CD4-positive, alpha-beta T cell (primary cell): ENCODE results near the gene HBG2. TPM values are rescaled to one million over a fixed set of nuclear protein-coding genes. Genes with fewer than 3 reads are reported as not detected.

Experiments
- ATAC-seq: fragments of 200-7000 bp; cut with Tn5 transposase; one replicate; pipeline ENCODE4 v1.10.0; 2022; ENCODE audit warnings: mild to moderate bottlenecking; ENCODE audit not compliant: poor library complexity
- CTCF ChIA-PET: fragments of 350-600 bp; sonication (Branson Sonifier 250); formaldehyde crosslinking; loops from one replicate; lab custom pipeline; 2021; ENCODE audit warnings: antibody characterized with exemption, inconsistent platforms; lab: Charles Lee
- POLR2A ChIA-PET: fragments of 350-600 bp; sonication (Branson Sonifier 250); formaldehyde crosslinking; loops from one replicate; lab custom pipeline; 2021; ENCODE audit warnings: antibody characterized with exemption, inconsistent platforms; lab: Charles Lee
- DNase-seq, 14 experiments: peaks; one replicate each; pipeline ENCODE4 v3.0.0-alpha.2; 2013 to 2020; ENCODE audit warnings: mixed read lengths in 2 of 14
- H3K27ac ChIP-seq, 2 donors: one replicate each; pipeline versions ENCODE4 v1.5.1 to v1.7.0; 2013; ENCODE audit warnings: low read length in 2 of 2, low read depth in 1 of 2, mild to moderate bottlenecking in 1 of 2
- H3K27me3 ChIP-seq, 2 experiments: 1 replicate in 1 of 2; 2 replicates in 1 of 2; pipeline versions ENCODE4 v1.6.1 to v1.7.0; 2013; ENCODE audit warnings: low read length in 2 of 2, control low read depth in 1 of 2, mild to moderate bottlenecking in 1 of 2, moderate library complexity in 1 of 2; ENCODE audit not compliant: insufficient read depth in 2 of 2, control insufficient read depth in 1 of 2
- H3K36me3 ChIP-seq: one replicate; pipeline ENCODE4 v1.6.1; 2013; ENCODE audit warnings: low read length, control low read depth; ENCODE audit not compliant: insufficient read depth
- H3K4me1 ChIP-seq: one replicate; pipeline ENCODE4 v1.6.1; 2013; ENCODE audit warnings: low read length, control low read depth; ENCODE audit not compliant: insufficient read depth
- H3K4me3 ChIP-seq: one replicate; pipeline ENCODE4 v1.5.1; 2013; ENCODE audit warnings: mild to moderate bottlenecking, low read length, moderate library complexity
- H3K9me3 ChIP-seq, 2 experiments: 1 replicate in 1 of 2; 2 replicates in 1 of 2; pipeline versions ENCODE4 v1.6.1 to v1.7.0; 2013; ENCODE audit warnings: low read length in 2 of 2, mild to moderate bottlenecking in 2 of 2, control low read depth in 1 of 2, moderate library complexity in 1 of 2; ENCODE audit not compliant: control insufficient read depth in 1 of 2, insufficient read depth in 1 of 2
- H3K27ac Mint-ChIP-seq: one replicate; pipeline ENCODE4 v1.8.0; 2020; ENCODE audit warnings: mixed read lengths
- H3K27me3 Mint-ChIP-seq: one replicate; pipeline ENCODE4 v1.8.0; 2021; ENCODE audit warnings: mixed read lengths
- H3K36me3 Mint-ChIP-seq: one replicate; pipeline ENCODE4 v1.8.0; 2021; ENCODE audit warnings: low read depth, mixed read lengths
- H3K4me1 Mint-ChIP-seq: one replicate; pipeline ENCODE4 v1.8.0; 2021; ENCODE audit warnings: low read depth, mixed read lengths
- H3K4me3 Mint-ChIP-seq: one replicate; pipeline ENCODE4 v1.8.0; 2020; ENCODE audit warnings: mild to moderate bottlenecking, mixed read lengths
- H3K9me3 Mint-ChIP-seq: one replicate; pipeline ENCODE4 v1.8.0; 2020; ENCODE audit warnings: mixed read lengths
- CTCF ChIP-seq: fragments of 200-600 bp; IDR thresholded peaks from one replicate; pipeline ENCODE4 v1.8.0; 2022; ENCODE audit warnings: antibody characterized with exemption, mild to moderate bottlenecking
- intact Hi-C, 2 experiments: fragments of 100-400 bp; cut with DNase I in 1 of 2; cut with micrococcal nuclease in 1 of 2; formaldehyde crosslinking; loops; one replicate each; pipeline versions ENCODE4 v1.15.1 to v1.9.0; 2023 to 2025; cut with DNase I, micrococcal nuclease
- total RNA-seq, 174 experiments: library from RNA in 2 of 174; stranded (reverse) in 2 of 174; gene quantifications; one replicate each; pipeline ENCODE4 v1.2.3 and lab custom pipeline; 2021 to 2026

HBG2 gene
- total RNA-seq, 2 experiments from 2014 or later: not detected

- CTCF ChIA-PET: no interaction called here
- ATAC-seq (no peak), DNase-seq (no peak)
- Mint-ChIP-seq H3K36me3 (no peaks in the 10 kb centered on the region), H3K27me3 (no peaks in the 10 kb centered on the region), H3K9me3 (no peaks in the 10 kb centered on the region), H3K4me3 (no peak overlapping the region), H3K27ac (no peak overlapping the region), H3K4me1 (no peaks in the 10 kb centered on the region)
- intact Hi-C loops: no loop called here
- H3K4me1 ChIP-seq: no peaks in the 10 kb centered on the region
- H3K4me3 ChIP-seq: no peak overlapping the region
- no peaks in the 10 kb centered on the region for H3K27me3 ChIP-seq
- POLR2A ChIA-PET: interaction anchor here (0.6 kb wide), 1 partner anchor 296 kb away, joined by 3 read pairs; no protein-coding TSS in a partner anchor
- no peak overlapping the region for H3K27ac ChIP-seq
- H3K9me3 ChIP-seq: no peaks in the 10 kb centered on the region
- TF ChIP-seq CTCF: no peak
- H3K36me3 ChIP-seq: no peaks in the 10 kb centered on the region
Observed at GRCh38 chr11:5281596-5281995, 27.0 kb upstream of the HBG2 start.

GRCh38 chr11:5280582-5281102 lies 26.1 kb upstream of the HBG2 start:
- Mint-ChIP-seq H3K4me1 (no peaks in the 10 kb centered on the region), H3K36me3 (no peaks in the 10 kb centered on the region), H3K4me3 (no peak overlapping the region), H3K27me3 (no peaks in the 10 kb centered on the region), H3K27ac (no peak overlapping the region), H3K9me3 (no peaks in the 10 kb centered on the region)
- CTCF ChIA-PET: no interaction called here
- POLR2A ChIA-PET: no interaction called here
- intact Hi-C loops: no loop called here
- ATAC-seq (no peak), DNase-seq (peak in 3 of 14 experiments; percentile 2 to 40 (median 31))
- TF ChIP-seq CTCF: no peak
- Histone ChIP-seq H3K27ac (no peak overlapping the region), H3K4me3 (no peak overlapping the region), H3K27me3 (no peaks in the 10 kb centered on the region), H3K4me1 (no peaks in the 10 kb centered on the region), H3K36me3 (no peaks in the 10 kb centered on the region), H3K9me3 (no peaks in the 10 kb centered on the region)

GRCh38 chr11:5279471-5280090 lies 25.0 kb upstream of the HBG2 start:
- Mint-ChIP-seq H3K27me3 (no peaks in the 10 kb centered on the region), H3K9me3 (no peaks in the 10 kb centered on the region), H3K4me1 (no peaks in the 10 kb centered on the region), H3K36me3 (no peaks in the 10 kb centered on the region), H3K27ac (no peak overlapping the region), H3K4me3 (no peak overlapping the region)
- Histone ChIP-seq H3K9me3 (no peaks in the 10 kb centered on the region), H3K4me1 (no peaks in the 10 kb centered on the region), H3K27ac (no peak overlapping the region), H3K4me3 (no peak overlapping the region), H3K36me3 (no peaks in the 10 kb centered on the region), H3K27me3 (no peaks in the 10 kb centered on the region)
- no peak for TF ChIP-seq CTCF
- ChIA-PET CTCF (no interaction called here), POLR2A (no interaction called here)
- ATAC-seq (no peak), DNase-seq (no peak)
- intact Hi-C loops: no loop called here
